SH-SY5Y (cell line): ENCODE measurements around the gene YIF1A.

Source experiments
- GATA2 ChIP-seq: IDR thresholded peaks from 2 replicates; pipeline ENCODE4 v1.6.1; 2011; ENCODE audit warnings: mild to moderate bottlenecking, low read depth, low read length
- GATA3 ChIP-seq: IDR thresholded peaks from 2 replicates; pipeline ENCODE4 v1.6.1; 2011; ENCODE audit warnings: low read depth, mild to moderate bottlenecking, low read length, moderate library complexity

The YIF1A gene

GRCh38 chr11:66288671-66289547 lies at the start of gene YIF1A:
YIF1A (minus strand) TSS chr11:66289143; CDS start chr11:66288985, 158 bp downstream.
- TF ChIP-seq GATA3 (no peak), GATA2 (no peak)

GRCh38 chr11:66337103-66337899 lies 48.4 kb upstream of the YIF1A start:
- no peak for TF ChIP-seq GATA3
- TF ChIP-seq GATA2 = no peak

- TF ChIP-seq GATA2 (no peak), GATA3 (no peak)
Measured at GRCh38 chr11:66336234-66337102, 47.5 kb upstream of the YIF1A start, which contains the start of gene RIN1. RIN1 (minus strand) TSS chr11:66336434; CDS start chr11:66336402, 32 bp downstream.

- no peak for TF ChIP-seq GATA3
- no peak for TF ChIP-seq GATA2
Measured at GRCh38 chr11:66335531-66336233, 46.7 kb upstream of the YIF1A start.

- TF ChIP-seq GATA2 (no peak), GATA3 (no peak)
Measured at GRCh38 chr11:66334605-66335442, 45.9 kb upstream of the YIF1A start.

GRCh38 chr11:66333896-66334604 lies 45.1 kb upstream of the YIF1A start:
- TF ChIP-seq GATA2 (no peak), GATA3 (no peak)

- no peak for TF ChIP-seq GATA3
Measured at GRCh38 chr11:66333220-66333877, 44.4 kb upstream of the YIF1A start.

GRCh38 chr11:66332371-66333219 lies 43.7 kb upstream of the YIF1A start:
- TF ChIP-seq GATA2 (no peak), GATA3 (no peak)

- TF ChIP-seq GATA2 (no peak), GATA3 (no peak)
Measured at GRCh38 chr11:66331542-66332370, 42.8 kb upstream of the YIF1A start.

- TF ChIP-seq GATA2 (no peak), GATA3 (no peak)
Measured at GRCh38 chr11:66330931-66331330, 42.0 kb upstream of the YIF1A start.
